Endothelial cell of umbilical vein (primary cell): Measurements from ENCODE around the gene UBFD1.

Experiments used
- FOS ChIP-seq: IDR thresholded peaks from 2 replicates; pipeline ENCODE4 v1.6.1; 2011; ENCODE audit warnings: mild to moderate bottlenecking, low read length, moderate library complexity, borderline replicate concordance; ENCODE audit not compliant: insufficient read depth
- GATA2 ChIP-seq: IDR thresholded peaks from 2 replicates; pipeline ENCODE4 v1.7.0; 2011; ENCODE audit warnings: low read depth, mild to moderate bottlenecking, moderate library complexity, mixed read lengths, low read length; ENCODE audit not compliant: insufficient read length, insufficient read depth
- POLR2A ChIP-seq: IDR thresholded peaks from 2 replicates; pipeline ENCODE4 v1.6.1; 2012; ENCODE audit warnings: low read depth, mild to moderate bottlenecking, control low read depth, low read length
- POLR2AphosphoS5 ChIP-seq: IDR thresholded peaks from 2 replicates; pipeline ENCODE4 v1.6.1; 2012; ENCODE audit warnings: low read depth, mild to moderate bottlenecking, control low read depth, low read length, moderate library complexity; ENCODE audit not compliant: insufficient read depth
- TF ChIP-seq, protein P1 (sequence below): IDR thresholded peaks from 2 replicates; pipeline ENCODE4 v1.6.1; 2011; ENCODE audit not compliant: insufficient read depth, insufficient read length
- TF ChIP-seq, protein P2 (sequence below), 2 donors: IDR thresholded peaks; 1 replicate in 1 of 2; 2 replicates in 1 of 2; pipeline ENCODE4 v1.5.1; 2011; ENCODE audit warnings: low read length in 2 of 2, mild to moderate bottlenecking in 2 of 2, moderate library complexity in 2 of 2, control low read depth in 1 of 2, inconsistent platforms in 1 of 2, low read depth in 1 of 2; ENCODE audit not compliant: insufficient read depth in 1 of 2; ENCODE audit errors: extremely low read depth in 1 of 2

DNA sequence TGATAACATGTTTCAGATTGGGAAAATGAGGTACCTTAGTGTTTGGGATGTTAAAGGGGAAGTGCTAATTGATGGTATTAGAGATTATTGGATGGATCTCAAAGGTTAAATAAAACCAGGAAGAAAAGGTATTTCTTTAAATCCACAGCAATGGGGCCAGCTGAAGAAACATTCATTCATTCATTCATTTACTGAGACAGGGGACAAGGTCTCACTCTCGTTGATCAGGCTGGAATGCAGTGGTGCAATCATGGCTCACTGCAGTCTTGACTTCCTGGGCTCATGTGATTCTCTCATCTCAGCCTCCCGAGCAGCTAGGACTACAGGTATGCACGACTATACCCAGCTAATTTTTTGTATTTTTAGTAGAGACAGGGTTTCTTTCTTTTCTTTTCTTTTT lies 20.1 kb upstream of the UBFD1 start:
- TF ChIP-seq, protein P1, sequence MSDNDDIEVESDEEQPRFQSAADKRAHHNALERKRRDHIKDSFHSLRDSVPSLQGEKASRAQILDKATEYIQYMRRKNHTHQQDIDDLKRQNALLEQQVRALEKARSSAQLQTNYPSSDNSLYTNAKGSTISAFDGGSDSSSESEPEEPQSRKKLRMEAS, result no peak
- TF ChIP-seq GATA2, result no peak
- TF ChIP-seq, protein P2, sequence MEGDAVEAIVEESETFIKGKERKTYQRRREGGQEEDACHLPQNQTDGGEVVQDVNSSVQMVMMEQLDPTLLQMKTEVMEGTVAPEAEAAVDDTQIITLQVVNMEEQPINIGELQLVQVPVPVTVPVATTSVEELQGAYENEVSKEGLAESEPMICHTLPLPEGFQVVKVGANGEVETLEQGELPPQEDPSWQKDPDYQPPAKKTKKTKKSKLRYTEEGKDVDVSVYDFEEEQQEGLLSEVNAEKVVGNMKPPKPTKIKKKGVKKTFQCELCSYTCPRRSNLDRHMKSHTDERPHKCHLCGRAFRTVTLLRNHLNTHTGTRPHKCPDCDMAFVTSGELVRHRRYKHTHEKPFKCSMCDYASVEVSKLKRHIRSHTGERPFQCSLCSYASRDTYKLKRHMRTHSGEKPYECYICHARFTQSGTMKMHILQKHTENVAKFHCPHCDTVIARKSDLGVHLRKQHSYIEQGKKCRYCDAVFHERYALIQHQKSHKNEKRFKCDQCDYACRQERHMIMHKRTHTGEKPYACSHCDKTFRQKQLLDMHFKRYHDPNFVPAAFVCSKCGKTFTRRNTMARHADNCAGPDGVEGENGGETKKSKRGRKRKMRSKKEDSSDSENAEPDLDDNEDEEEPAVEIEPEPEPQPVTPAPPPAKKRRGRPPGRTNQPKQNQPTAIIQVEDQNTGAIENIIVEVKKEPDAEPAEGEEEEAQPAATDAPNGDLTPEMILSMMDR (IDR thresholded peaks at IDR 0.05; ENCODE audit: extremely low read depth in 1 of 2, insufficient read depth in 1 of 2, low read depth in 1 of 2, low read length in 2 of 2), result no peak
- TF ChIP-seq POLR2A, result no peak
- TF ChIP-seq POLR2AphosphoS5, result no peak
- TF ChIP-seq FOS, result no peak
